ENCODE results near the gene WDR46.
A peak's percentile ranks its signal among the peaks of the same experiment; 100 is the strongest.
"Not testable (repeated sequence)": the region's sequence is repeated elsewhere in the genome, so short reads cannot be mapped to it uniquely, and the experiment has no call there.

Gene WDR46

DNA sequence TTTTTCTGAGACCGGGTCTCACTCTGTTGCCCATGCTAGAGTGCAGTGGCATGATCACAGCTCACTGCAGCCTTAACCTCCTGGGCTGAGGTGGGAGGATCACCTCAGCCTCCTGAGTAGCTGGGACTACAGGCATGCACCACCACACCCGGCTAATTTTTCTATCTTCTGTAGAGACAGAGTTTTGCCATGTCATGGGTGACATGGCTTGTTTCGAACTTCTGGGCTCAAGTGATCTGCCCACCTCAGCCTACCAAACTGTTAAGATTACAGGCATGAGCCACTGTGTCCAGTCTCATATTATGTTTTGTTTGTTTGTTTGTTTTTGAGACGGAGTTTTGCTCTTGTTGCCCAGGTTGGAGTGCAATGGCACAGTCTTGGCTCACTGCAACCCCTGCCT, 3.8 kb downstream of the WDR46 start:
- DNase-seq: not testable (repeated sequence)

DNA sequence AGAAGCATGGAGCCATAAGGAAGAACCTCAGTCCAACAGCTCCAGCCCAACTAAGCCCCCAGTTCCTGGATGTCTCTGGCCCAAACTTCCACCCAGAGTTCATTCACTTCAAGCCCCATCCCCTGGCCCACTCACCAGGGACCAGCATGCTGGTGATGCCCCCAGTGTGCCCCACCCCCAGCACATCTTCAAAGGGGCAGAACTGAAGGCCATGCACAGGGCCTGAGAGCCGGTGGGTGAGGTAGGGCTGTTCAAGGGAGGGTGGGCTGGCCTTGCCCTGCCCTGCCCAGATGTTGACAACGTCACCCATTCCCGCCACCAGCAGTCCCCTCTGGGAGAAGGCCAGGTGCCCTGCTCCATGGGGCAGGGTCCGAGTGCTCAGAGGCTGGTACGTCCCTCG, 8.5 kb downstream of the WDR46 start:
- DNase-seq: no peak

GRCh38 chr6:33279971-33280511, 9.0 kb downstream of the WDR46 start:
- no peak for DNase-seq

- DNase-seq: no peak
Observed at GRCh38 chr6:33279257-33279695, 9.8 kb downstream of the WDR46 start.

DNA sequence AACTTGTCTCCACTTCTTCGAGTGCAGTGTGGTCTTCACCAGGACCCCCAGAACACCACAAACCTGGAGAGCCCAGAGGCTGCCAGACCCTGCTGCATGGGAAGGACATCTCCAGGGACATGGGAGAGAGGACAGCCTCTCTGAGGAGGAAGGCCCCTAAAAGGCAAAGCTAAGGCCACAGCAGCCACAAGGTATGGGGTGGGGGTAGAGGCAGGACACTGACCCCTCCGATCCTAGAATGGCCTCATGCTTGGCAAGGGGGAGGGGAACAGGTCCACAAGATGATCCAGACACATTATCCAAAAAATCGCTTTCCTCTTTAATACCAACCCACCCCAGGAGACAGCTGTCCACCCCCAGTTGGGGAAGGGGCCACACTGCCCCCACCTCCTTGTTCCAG, 10.2 kb downstream of the WDR46 start:
- no peak for DNase-seq

- no peak for DNase-seq
Observed at GRCh38 chr6:33278392-33278741, 10.7 kb downstream of the WDR46 start.

DNA sequence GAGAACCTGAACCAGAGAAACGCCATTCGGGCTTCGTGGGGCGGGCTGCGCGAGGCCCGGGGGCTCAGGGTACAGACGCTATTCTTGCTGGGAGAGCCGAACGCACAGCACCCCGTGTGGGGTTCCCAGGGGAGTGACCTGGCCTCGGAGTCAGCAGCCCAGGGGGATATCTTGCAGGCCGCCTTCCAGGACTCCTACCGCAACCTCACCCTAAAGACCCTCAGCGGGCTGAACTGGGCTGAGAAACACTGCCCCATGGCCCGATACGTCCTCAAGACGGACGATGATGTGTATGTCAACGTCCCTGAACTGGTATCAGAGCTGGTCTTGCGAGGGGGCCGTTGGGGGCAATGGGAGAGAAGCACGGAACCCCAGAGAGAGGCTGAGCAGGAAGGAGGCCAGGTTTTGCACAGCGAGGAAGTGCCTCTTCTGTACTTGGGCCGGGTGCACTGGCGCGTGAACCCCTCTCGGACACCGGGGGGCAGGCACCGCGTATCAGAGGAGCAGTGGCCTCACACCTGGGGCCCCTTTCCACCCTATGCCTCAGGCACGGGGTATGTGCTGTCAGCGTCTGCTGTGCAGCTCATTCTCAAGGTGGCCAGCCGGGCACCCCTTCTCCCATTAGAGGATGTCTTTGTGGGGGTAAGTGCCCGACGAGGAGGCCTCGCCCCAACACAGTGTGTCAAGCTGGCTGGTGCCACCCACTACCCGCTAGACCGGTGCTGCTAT, 11.2 kb downstream of the WDR46 start:
- no peak for DNase-seq

GRCh38 chr6:33276864-33277662, 12.0 kb downstream of the WDR46 start, which contains the start of gene B3GALT4:
TSS of gene B3GALT4 (plus strand) at chr6:33277123. CDS start at chr6:33277420, 297 bp downstream.
- peak; percentile 49 for DNase-seq

- no peak for DNase-seq
Observed at GRCh38 chr6:33276581-33276863, 12.5 kb downstream of the WDR46 start.

DNA sequence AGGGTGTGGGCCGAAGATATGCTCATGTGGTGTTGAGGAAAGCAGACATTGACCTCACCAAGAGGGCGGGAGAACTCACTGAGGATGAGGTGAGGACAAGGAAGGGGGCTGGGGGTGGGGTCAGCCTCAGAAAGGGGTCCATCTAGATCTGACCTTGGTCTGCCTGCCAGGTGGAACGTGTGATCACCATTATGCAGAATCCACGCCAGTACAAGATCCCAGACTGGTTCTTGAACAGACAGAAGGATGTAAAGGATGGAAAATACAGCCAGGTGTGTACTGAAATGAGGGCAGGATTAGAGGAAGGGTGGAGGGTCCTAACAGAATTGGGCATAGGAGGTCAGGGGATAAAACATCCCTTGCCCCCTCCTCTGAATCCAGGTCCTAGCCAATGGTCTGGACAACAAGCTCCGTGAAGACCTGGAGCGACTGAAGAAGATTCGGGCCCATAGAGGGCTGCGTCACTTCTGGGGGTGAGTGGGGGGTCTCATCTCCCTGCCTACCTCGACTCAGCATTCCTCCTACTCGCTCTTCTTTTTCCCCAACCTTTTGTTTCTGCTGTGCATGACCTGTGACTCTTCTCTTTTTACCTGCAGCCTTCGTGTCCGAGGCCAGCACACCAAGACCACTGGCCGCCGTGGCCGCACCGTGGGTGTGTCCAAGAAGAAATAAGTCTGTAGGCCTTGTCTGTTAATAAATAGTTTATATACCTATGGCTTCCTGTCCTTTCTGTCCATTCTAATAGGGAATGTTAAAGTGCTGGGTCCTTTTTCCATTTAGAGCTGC, 13.1 kb downstream of the WDR46 start:
- not testable (repeated sequence) for DNase-seq

DNA sequence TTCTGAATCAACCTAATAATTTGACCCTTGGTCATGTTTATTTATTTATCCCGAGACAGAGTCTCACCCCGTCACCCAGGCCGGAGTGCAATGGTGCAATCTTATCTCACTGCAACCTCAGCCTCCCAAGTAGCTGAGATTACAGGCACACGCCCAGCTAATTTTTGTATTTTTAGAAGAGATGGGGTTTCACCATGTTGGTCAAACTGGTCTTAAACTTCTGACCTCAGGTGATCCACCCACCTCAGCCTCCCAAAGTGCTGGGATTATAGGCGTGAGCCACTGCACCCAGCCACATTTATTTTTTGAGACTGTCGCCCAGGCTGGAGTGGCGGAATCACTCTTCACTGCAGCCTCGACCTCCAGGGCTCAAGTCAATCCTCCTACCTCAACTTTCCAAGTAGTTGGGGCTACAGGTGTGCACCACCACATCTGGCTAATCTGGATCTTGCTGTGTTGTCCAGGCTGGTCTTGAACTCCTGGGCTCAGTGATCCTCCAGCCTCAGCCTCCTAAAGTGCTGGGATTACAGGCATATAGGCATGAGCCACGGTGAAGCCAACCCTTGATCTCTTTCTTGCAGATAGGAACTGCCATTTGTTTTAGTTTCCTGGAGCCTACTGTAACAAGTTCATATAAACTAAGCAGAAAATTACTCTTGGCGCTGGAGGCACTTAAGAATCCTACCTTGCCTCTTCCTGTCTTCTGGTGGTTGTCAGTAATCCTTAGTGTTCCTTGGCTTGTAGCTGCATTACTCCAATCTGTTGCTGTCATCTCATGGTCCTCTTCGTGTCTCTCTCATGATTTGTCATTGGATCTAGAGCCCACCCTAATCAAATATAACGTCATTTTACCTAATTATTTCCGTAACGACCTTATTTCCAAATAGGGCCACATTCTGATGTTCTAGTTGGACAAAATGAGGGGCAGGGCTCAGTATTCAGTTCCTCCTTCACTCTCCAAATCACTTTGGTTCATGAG, 14.8 kb downstream of the WDR46 start:
- no peak for DNase-seq

DNA sequence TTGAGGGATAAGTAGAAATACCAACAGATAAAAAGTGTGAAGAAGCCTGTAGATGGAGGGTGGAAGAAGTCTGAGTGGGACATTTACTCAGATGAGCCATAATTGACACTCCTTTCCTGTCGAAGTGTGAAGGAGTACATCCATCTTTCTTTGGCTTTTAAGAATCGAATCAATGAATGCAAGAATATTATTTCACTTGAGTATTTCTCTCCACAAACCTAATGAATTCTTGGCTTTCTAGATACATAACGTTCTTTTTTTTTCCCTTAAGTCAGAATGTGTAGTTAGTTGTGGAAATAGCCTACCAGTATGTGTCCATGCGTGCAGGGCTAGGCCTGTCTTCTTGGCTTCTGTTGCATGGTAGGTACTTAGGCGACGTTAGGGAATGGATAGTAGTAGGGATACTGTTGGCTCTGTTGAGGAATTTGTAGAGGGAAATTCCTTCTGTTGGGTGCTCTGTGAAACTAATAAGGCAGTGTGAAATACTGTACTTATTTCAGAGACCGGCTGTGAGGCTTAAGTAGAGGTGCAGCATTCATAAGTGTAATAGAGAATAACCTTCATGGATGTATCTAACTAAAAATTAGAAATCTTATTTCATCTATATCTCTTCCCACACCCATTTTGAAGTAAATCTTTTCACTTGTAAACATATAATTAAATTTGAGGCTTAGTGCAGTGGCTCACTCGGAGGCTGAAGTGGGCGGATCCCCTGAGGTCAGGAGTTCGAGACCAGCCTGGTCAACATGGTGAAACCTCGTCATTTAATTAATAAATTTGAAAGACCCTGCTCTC, 15.7 kb downstream of the WDR46 start:
- DNase-seq: no peak

DNA sequence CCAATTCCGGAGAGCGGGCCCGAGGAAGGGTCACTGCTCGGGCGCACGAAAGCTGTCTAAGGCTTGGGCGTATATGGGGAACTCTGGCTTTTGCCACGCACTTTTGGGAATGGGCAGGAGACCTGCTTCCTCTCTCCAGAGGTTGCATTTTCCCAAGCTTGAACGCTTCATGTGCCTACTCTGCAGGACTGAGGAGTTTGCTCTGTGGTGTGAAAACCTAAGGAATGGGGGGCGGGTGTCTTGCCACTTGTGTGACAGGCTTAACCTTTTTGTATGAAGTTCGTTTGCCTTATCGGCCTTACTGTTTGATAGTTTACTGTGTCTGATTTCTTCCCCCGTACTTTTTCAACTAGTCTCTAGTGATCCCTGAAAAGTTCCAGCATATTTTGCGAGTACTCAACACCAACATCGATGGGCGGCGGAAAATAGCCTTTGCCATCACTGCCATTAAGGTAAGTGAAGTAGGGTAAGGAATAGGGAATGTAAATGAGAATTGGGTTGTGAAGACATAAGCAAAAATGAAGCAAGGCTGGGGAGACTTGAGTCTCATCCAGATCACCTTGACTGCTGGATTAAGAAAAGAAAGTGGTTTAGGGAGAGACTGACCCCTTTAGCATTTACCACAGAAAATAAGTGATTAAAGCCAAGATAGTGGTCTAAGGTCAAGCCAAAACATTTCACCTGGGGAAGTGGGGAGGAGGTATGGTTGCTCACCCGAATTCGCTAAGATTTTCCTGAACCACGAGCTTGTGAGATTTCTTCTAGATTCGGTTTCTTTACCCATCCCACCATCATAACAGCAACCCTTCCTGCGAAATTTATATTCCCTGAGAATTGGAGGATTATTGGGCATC, 16.5 kb downstream of the WDR46 start:
- no peak for DNase-seq

GRCh38 chr6:33271468-33272274, 17.4 kb downstream of the WDR46 start, which contains the start of the genes RPS18 and VPS52:
TSS of gene RPS18 (plus strand) at chr6:33272075. CDS start at chr6:33272120, 45 bp downstream.
TSS of gene VPS52 (minus strand) at chr6:33271876. CDS start at chr6:33271675, 201 bp downstream.
- peak; percentile 86 for DNase-seq

- no peak for DNase-seq
Observed at GRCh38 chr6:33271117-33271467, 17.9 kb downstream of the WDR46 start.

DNA sequence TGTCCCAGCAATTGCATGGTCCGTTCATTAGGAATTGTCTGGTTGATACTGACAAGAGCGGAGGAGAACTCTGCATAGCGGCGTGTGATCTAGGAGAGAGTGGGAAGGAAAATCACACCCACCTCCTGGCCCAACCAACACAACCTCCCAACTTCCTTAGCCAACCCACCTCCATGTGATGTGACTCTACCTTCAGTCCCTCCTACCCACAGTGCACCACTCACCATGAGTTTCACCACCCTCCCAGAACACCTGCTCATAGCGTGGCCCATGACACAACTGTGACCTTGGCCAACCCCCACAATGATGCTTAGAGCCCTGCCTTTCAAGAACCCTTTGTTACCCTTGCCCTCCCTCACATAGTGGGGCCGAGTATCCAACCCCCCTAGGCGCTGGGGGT, 25.0 kb downstream of the WDR46 start:
- no peak for DNase-seq

GRCh38 chr6:33262490-33262889, 26.5 kb downstream of the WDR46 start:
- DNase-seq: not testable (repeated sequence)

GRCh38 chr6:33259032-33259431, 30.0 kb downstream of the WDR46 start:
- DNase-seq: no peak

- no peak for DNase-seq
Observed at GRCh38 chr6:33254591-33254990, 34.4 kb downstream of the WDR46 start.
